H1 (cell line): ENCODE data around the gene DHCR7. TPM values are rescaled to one million over a fixed set of nuclear protein-coding genes. Genes with fewer than 3 reads are reported as not detected.

ENCODE experiments used
- CTCF ChIA-PET: fragments of 300-600 bp; sonication (Branson Sonifier 250); formaldehyde crosslinking; loops from one replicate; lab custom pipeline; 2021; ENCODE audit not compliant: partially characterized antibody; lab: Charles Lee
- POLR2A ChIA-PET: fragments of 300-600 bp; sonication (Branson Sonifier 250); formaldehyde crosslinking; loops from one replicate; lab custom pipeline; 2021; ENCODE audit warnings: inconsistent platforms; ENCODE audit not compliant: partially characterized antibody; lab: Charles Lee
- DNase-seq, 2 experiments: peaks; one replicate each; pipeline versions ENCODE4 v3.0.0 to v3.0.0-alpha.2; 2010 to 2022; ENCODE audit warnings: low spot score in 2 of 2, low read depth in 1 of 2, mixed read lengths in 1 of 2
- FAIRE-seq: peaks from 2 replicates; lab custom pipeline; 2011; peaks lifted over from hg19 to GRCh38; lab: Jason Lieb, UNC
- H2AFZ ChIP-seq: 2 replicates; pipeline ENCODE4 v1.8.1; 2012; ENCODE audit warnings: low read length, inconsistent platforms
- H2AK5ac ChIP-seq: 2 replicates; pipeline ENCODE4 v1.6.1; 2013; ENCODE audit warnings: low read depth, low read length
- H2BK120ac ChIP-seq: replicated peaks from 2 replicates; pipeline ENCODE3; 2013; ENCODE audit warnings: low read depth, low read length, inconsistent platforms
- H2BK12ac ChIP-seq: 2 replicates; pipeline ENCODE4 v1.6.1; 2013; ENCODE audit warnings: low read depth, low read length
- H2BK15ac ChIP-seq: 2 replicates; pipeline ENCODE4 v1.6.1; 2013; ENCODE audit warnings: low read length
- H2BK20ac ChIP-seq: 2 replicates; pipeline ENCODE4 v1.6.1; 2013; ENCODE audit warnings: low read length
- H2BK5ac ChIP-seq: 2 replicates; pipeline ENCODE4 v1.6.1; 2013; ENCODE audit warnings: low read depth, low read length
- H3K14ac ChIP-seq: 2 replicates; pipeline ENCODE4 v1.6.1; 2013; ENCODE audit warnings: inconsistent platforms; ENCODE audit not compliant: insufficient read length
- H3K18ac ChIP-seq: 2 replicates; pipeline ENCODE4 v1.6.1; 2013; ENCODE audit warnings: low read length; ENCODE audit errors: extremely low read depth
- H3K23ac ChIP-seq: 2 replicates; pipeline ENCODE4 v1.6.1; 2013; ENCODE audit warnings: inconsistent platforms; ENCODE audit not compliant: insufficient read length
- H3K23me2 ChIP-seq: 2 replicates; pipeline ENCODE4 v1.6.1; 2013; ENCODE audit warnings: low read depth, low read length
- H3K27ac ChIP-seq: 2 replicates; pipeline ENCODE4 v1.6.1; 2011; ENCODE audit warnings: low read depth, low read length, inconsistent platforms
- H3K27me3 ChIP-seq, 4 experiments: replicated peaks in 1 of 4; 1 replicate in 1 of 4; 2 replicates in 3 of 4; pipeline versions ENCODE4 v1.6.1 to v1.8.1; 2011 to 2013; ENCODE audit warnings: low read length in 3 of 4, mild to moderate bottlenecking in 3 of 4, inconsistent platforms in 2 of 4, mixed read lengths in 2 of 4, moderate library complexity in 1 of 4; ENCODE audit not compliant: control insufficient read depth in 3 of 4, insufficient read depth in 3 of 4; ENCODE audit errors: extremely low read depth in 1 of 4
- H3K36me3 ChIP-seq, 4 experiments: 2 replicates each; pipeline versions ENCODE4 v1.6.1 to v1.8.1; 2011 to 2013; ENCODE audit warnings: mild to moderate bottlenecking in 4 of 4, low read length in 3 of 4, moderate library complexity in 2 of 4, control low read depth in 1 of 4, inconsistent platforms in 1 of 4; ENCODE audit not compliant: insufficient read depth in 4 of 4, control insufficient read depth in 2 of 4
- H3K4ac ChIP-seq: replicated peaks from 2 replicates; pipeline ENCODE3; 2013; ENCODE audit warnings: low read length, low read depth, mixed read lengths, inconsistent platforms; ENCODE audit not compliant: insufficient read length
- H3K4me1 ChIP-seq, 4 experiments: replicated peaks in 1 of 4; 1 replicate in 1 of 4; 2 replicates in 3 of 4; pipeline versions ENCODE4 v1.6.1 to v1.8.1; 2011 to 2013; ENCODE audit warnings: low read length in 3 of 4, inconsistent platforms in 2 of 4, mixed read lengths in 1 of 4; ENCODE audit not compliant: insufficient read depth in 4 of 4, control insufficient read depth in 3 of 4
- H3K4me2 ChIP-seq, 2 experiments: 2 replicates each; pipeline versions ENCODE4 v1.6.1 to v1.8.1; 2011 to 2013; ENCODE audit warnings: low read depth in 2 of 2, low read length in 2 of 2, control low read depth in 1 of 2, inconsistent platforms in 1 of 2, mild to moderate bottlenecking in 1 of 2; ENCODE audit not compliant: insufficient read depth in 1 of 2
- H3K4me3 ChIP-seq, 4 experiments: fragments of 200-600, 300-600 bp in 1 of 4; sonication (generic), shearing (Covaris generic), sonication (Bioruptor Twin) in 1 of 4; 2 replicates each; pipeline versions ENCODE4 v1.5.1 to v1.8.1; 2011 to 2016; ENCODE audit warnings: low read length in 4 of 4, low read depth in 3 of 4, control low read depth in 2 of 4, inconsistent platforms in 2 of 4, mild to moderate bottlenecking in 2 of 4, mixed read lengths in 1 of 4, moderate library complexity in 1 of 4; ENCODE audit not compliant: insufficient read depth in 2 of 4; ENCODE audit errors: extremely low read depth in 1 of 4
- H3K56ac ChIP-seq: replicated peaks from 2 replicates; pipeline ENCODE3; 2013; ENCODE audit warnings: low read depth, mild to moderate bottlenecking, mixed read lengths, low read length, inconsistent platforms; ENCODE audit not compliant: insufficient read length
- H3K79me1 ChIP-seq: 2 replicates; pipeline ENCODE4 v1.6.1; 2013; ENCODE audit warnings: low read depth, low read length, control low read depth
- H3K79me2 ChIP-seq, 2 experiments: 2 replicates each; pipeline versions ENCODE4 v1.6.1 to v1.8.1; 2012 to 2013; ENCODE audit warnings: low read length in 2 of 2, mild to moderate bottlenecking in 2 of 2, inconsistent platforms in 1 of 2; ENCODE audit not compliant: insufficient read depth in 2 of 2, control insufficient read depth in 1 of 2
- H3K9ac ChIP-seq, 4 experiments: replicated peaks in 1 of 4; 1 replicate in 1 of 4; 2 replicates in 3 of 4; pipeline versions ENCODE4 v1.6.1 to v1.8.1; 2011 to 2013; ENCODE audit warnings: low read depth in 3 of 4, low read length in 3 of 4, control low read depth in 2 of 4, mild to moderate bottlenecking in 2 of 4, moderate library complexity in 2 of 4, inconsistent platforms in 1 of 4; ENCODE audit errors: extremely low read depth in 1 of 4
- H3K9me3 ChIP-seq, 2 experiments: 2 replicates each; pipeline versions ENCODE4 v1.6.1 to v1.8.1; 2012 to 2013; ENCODE audit warnings: mild to moderate bottlenecking in 2 of 2, moderate library complexity in 2 of 2, control low read depth in 1 of 2, inconsistent platforms in 1 of 2, low read depth in 1 of 2, low read length in 1 of 2, mixed read lengths in 1 of 2; ENCODE audit not compliant: insufficient read depth in 2 of 2
- H4K20me1 ChIP-seq, 2 experiments: replicated peaks in 1 of 2; 2 replicates each; pipeline versions ENCODE3 to v1.8.1; 2011 to 2013; ENCODE audit warnings: inconsistent platforms in 2 of 2, low read length in 2 of 2, mild to moderate bottlenecking in 1 of 2; ENCODE audit not compliant: insufficient read depth in 2 of 2, control insufficient read depth in 1 of 2
- H4K5ac ChIP-seq: 2 replicates; pipeline ENCODE4 v1.6.1; 2013; ENCODE audit warnings: low read length, low read depth, mixed read lengths, inconsistent platforms; ENCODE audit not compliant: insufficient read length
- H4K8ac ChIP-seq: 2 replicates; pipeline ENCODE4 v1.8.0; 2013; ENCODE audit warnings: mild to moderate bottlenecking, moderate library complexity, low read length, inconsistent platforms; ENCODE audit not compliant: insufficient read depth; ENCODE audit errors: extremely low read depth
- H4K91ac ChIP-seq: replicated peaks from 2 replicates; pipeline ENCODE3; 2013; ENCODE audit warnings: low read length, mixed read lengths, inconsistent platforms; ENCODE audit not compliant: insufficient read length
- RXRA ChIP-seq: IDR thresholded peaks from 2 replicates; pipeline ENCODE4 v1.6.1; 2011; ENCODE audit warnings: low read depth, mild to moderate bottlenecking, low read length, moderate library complexity; ENCODE audit not compliant: insufficient read depth
- WGBS, 2 experiments: shearing (Covaris generic) in 1 of 2; methylation state at CpG; one replicate each; pipeline versions ENCODE4 v1.1.6 to v1.1.7; 2013 to 2015; ENCODE audit warnings: low lambda C conversion rate in 2 of 2, mixed read lengths in 2 of 2, inconsistent platforms in 1 of 2, low coverage in 1 of 2, missing lambda C conversion rate in 1 of 2; ENCODE audit not compliant: insufficient replicate concordance in 2 of 2, insufficient coverage in 1 of 2, insufficient read length in 1 of 2; ENCODE audit errors: extremely low coverage in 1 of 2, missing lambda C conversion rate in 1 of 2; 5-methylcytosine and 5-hydroxymethylcytosine counted together
- polyA plus RNA-seq, 7 experiments: library from polyadenylated mRNA; depleted of rRNA in 3 of 7; stranded (reverse) in 5 of 7; unstranded in 2 of 7; fragments of >200 nt in 5 of 7; fragments of 200-250 nt in 2 of 7; gene quantifications; 1 replicate in 5 of 7; 2 replicates in 1 of 7; 4 replicates in 1 of 7; pipeline versions ENCODE4 v1.2.1 to v1.2.3, GENCODE V29; 2011 to 2013; ENCODE audit warnings: missing spikeins in 2 of 7, mixed read lengths in 2 of 7
- total RNA-seq: library from RNA; stranded (reverse); fragmentation: NEBNext Ultra II Directional; extraction: Animal tissue kit (Norgen Biotek cat#: 25700); gene quantifications from 2 replicates; pipeline ENCODE4 v1.2.1, GENCODE V29; 2021

DHCR7 gene
- total and polyA plus RNA-seq, 2 of the 8 experiments (the other 6 are each of a cell fraction or from before 2014, with no cell fraction given) = 144 to 157 TPM

- Histone ChIP-seq H3K4me2 (no peak overlapping the region), H2BK20ac (no peak overlapping the region), H3K56ac (no peak overlapping the region), H3K9ac (no peak overlapping the region), H4K8ac (no peak overlapping the region), H3K4ac (no peak overlapping the region), H3K36me3 (no peaks in the 10 kb centered on the region), H3K23me2 (no peaks in the 10 kb centered on the region), H3K4me1 (no peaks in the 10 kb centered on the region), H2AK5ac (no peak overlapping the region), H2BK12ac (no peak overlapping the region), H4K91ac (no peak overlapping the region), H3K14ac (no peak overlapping the region), H3K79me1 (no peaks in the 10 kb centered on the region), H4K5ac (no peak overlapping the region), H3K18ac (no peak overlapping the region), H2AFZ (no peak overlapping the region), H3K79me2 (no peaks in the 10 kb centered on the region), H3K4me3 (no peak overlapping the region), H3K27ac (no peak overlapping the region), H3K23ac (no peak overlapping the region), H2BK5ac (no peak overlapping the region), H2BK15ac (no peak overlapping the region), H3K27me3 (no peaks in the 10 kb centered on the region; a peak in 1 of 7 replicates), H4K20me1 (peaks cover 1% of the 10 kb centered on the region in 2 experiments), H2BK120ac (no peak overlapping the region), H3K9me3 (peaks cover 4 to 5% of the 10 kb centered on the region in 2 experiments; a peak in 2 of 4 replicates)
- 85% methylated on average over 8 of the region's 8 CpGs; no CpG with 5 or more reads in 1 of the 2 experiments for WGBS, 2 experiments
- TF ChIP-seq RXRA = no peak
- CTCF ChIA-PET = interaction anchor here (1.3 kb wide), 1 partner anchor 19 kb away, joined by 5 read pairs; no protein-coding TSS in a partner anchor
- POLR2A ChIA-PET = no interaction called here
- DNase-seq (no peak), FAIRE-seq (no peak)
These were observed 44.0 kb downstream of the DHCR7 start for GRCh38 chr11:71404209-71404608.
